GM18517 (cell line): ENCODE measurements around the gene SPATA31C1.
"Not testable (repeated sequence)": the region's sequence is repeated elsewhere in the genome, so short reads cannot be mapped to it uniquely, and the experiment has no call there.

Source experiments
- ATAC-seq: cut with Tn5 transposase; IDR thresholded peaks from one replicate; pipeline ENCODE4 v1.9.1; 2021; ENCODE audit warnings: mild to moderate bottlenecking, moderate library complexity; ENCODE audit not compliant: unreplicated experiment

The SPATA31C1 gene

GRCh38 chr9:87917662-87918061, at the start of gene SPATA31C1:
SPATA31C1 (plus strand) TSS chr9:87917962.
- ATAC-seq: not testable (repeated sequence)

- ATAC-seq: no peak
Measured at GRCh38 chr9:87868175-87868574, 49.6 kb upstream of the SPATA31C1 start.

- ATAC-seq: no peak
Measured at GRCh38 chr9:87868635-87869034, 49.1 kb upstream of the SPATA31C1 start.

GRCh38 chr9:87869082-87869481, 48.7 kb upstream of the SPATA31C1 start:
- no peak for ATAC-seq

- no peak for ATAC-seq
Measured at GRCh38 chr9:87871425-87872078, 46.2 kb upstream of the SPATA31C1 start.

GRCh38 chr9:87872079-87872624, 45.6 kb upstream of the SPATA31C1 start:
- ATAC-seq: no peak

- ATAC-seq: no peak
Measured at GRCh38 chr9:87873607-87874303, 44.0 kb upstream of the SPATA31C1 start.

- ATAC-seq: no peak
Measured at GRCh38 chr9:87874304-87874623, 43.5 kb upstream of the SPATA31C1 start.

- ATAC-seq: no peak
Measured at GRCh38 chr9:87875060-87875459, 42.7 kb upstream of the SPATA31C1 start.

- ATAC-seq: no peak
Measured at GRCh38 chr9:87875831-87876545, 41.8 kb upstream of the SPATA31C1 start.

- no peak for ATAC-seq
Measured at GRCh38 chr9:87876708-87877107, 41.1 kb upstream of the SPATA31C1 start.

- no peak for ATAC-seq
Measured at GRCh38 chr9:87878989-87879511, 38.7 kb upstream of the SPATA31C1 start.

- ATAC-seq: no peak
Measured at GRCh38 chr9:87880116-87880515, 37.6 kb upstream of the SPATA31C1 start.

GRCh38 chr9:87880683-87881082, 37.1 kb upstream of the SPATA31C1 start:
- no peak for ATAC-seq

GRCh38 chr9:87882627-87883026, 35.1 kb upstream of the SPATA31C1 start, which contains the start of gene SPATA31E1:
SPATA31E1 (plus strand) TSS chr9:87882877; CDS start chr9:87882892, 15 bp downstream.
- ATAC-seq: no peak

GRCh38 chr9:87883274-87883673, 34.5 kb upstream of the SPATA31C1 start:
- ATAC-seq: no peak

- no peak for ATAC-seq
Measured at GRCh38 chr9:87883990-87884389, 33.8 kb upstream of the SPATA31C1 start.

GRCh38 chr9:87884578-87885459, 32.9 kb upstream of the SPATA31C1 start:
- ATAC-seq: no peak

- ATAC-seq: no peak
Measured at GRCh38 chr9:87885484-87886189, 32.1 kb upstream of the SPATA31C1 start.
